T-helper 17 cell (primary cell): ENCODE measurements around the gene SLC41A3. TPM values are rescaled to one million over a fixed set of nuclear protein-coding genes. Genes with fewer than 3 reads are reported as not detected.
"Not testable (repeated sequence)": the region's sequence is repeated elsewhere in the genome, so short reads cannot be mapped to it uniquely, and the experiment has no call there.

Experiments
- ATAC-seq: fragments of 150-1000 bp; cut with Tn5 transposase; 2 replicates; pipeline ENCODE4 v1.10.0; 2021; ENCODE audit warnings: mild to moderate bottlenecking, moderate library complexity
- DNase-seq, 3 donors: peaks; one replicate each; pipeline versions ENCODE4 v3.0.0 to v3.0.0-alpha.2; 2020 to 2021
- H3K9me3 ChIP-seq: one replicate; pipeline ENCODE4 v1.7.0; 2013; ENCODE audit warnings: low read length, mild to moderate bottlenecking; ENCODE audit not compliant: control insufficient read depth, poor library complexity, severe bottlenecking
- H3K27ac Mint-ChIP-seq: one replicate; pipeline ENCODE4 v1.8.0; 2022; ENCODE audit warnings: mild to moderate bottlenecking, moderate library complexity, mixed read lengths
- H3K27me3 Mint-ChIP-seq: one replicate; pipeline ENCODE4 v1.8.0; 2022; ENCODE audit warnings: mixed read lengths
- H3K36me3 Mint-ChIP-seq: one replicate; pipeline ENCODE4 v1.8.0; 2022; ENCODE audit warnings: low read depth, mixed read lengths
- H3K4me1 Mint-ChIP-seq: one replicate; pipeline ENCODE4 v1.8.0; 2022; ENCODE audit warnings: mild to moderate bottlenecking, mixed read lengths
- H3K4me3 Mint-ChIP-seq: one replicate; pipeline ENCODE4 v1.8.0; 2022; ENCODE audit warnings: mild to moderate bottlenecking, moderate library complexity, mixed read lengths
- total RNA-seq, 4 donors: library from RNA in 2 of 4; stranded (reverse) in 2 of 4; gene quantifications; one replicate each; pipeline ENCODE4 v1.2.3 and lab custom pipeline; 2022 to 2026

Gene SLC41A3
- total RNA-seq, 2 donors from 2014 or later: 34.3 to 34.7 TPM

DNA sequence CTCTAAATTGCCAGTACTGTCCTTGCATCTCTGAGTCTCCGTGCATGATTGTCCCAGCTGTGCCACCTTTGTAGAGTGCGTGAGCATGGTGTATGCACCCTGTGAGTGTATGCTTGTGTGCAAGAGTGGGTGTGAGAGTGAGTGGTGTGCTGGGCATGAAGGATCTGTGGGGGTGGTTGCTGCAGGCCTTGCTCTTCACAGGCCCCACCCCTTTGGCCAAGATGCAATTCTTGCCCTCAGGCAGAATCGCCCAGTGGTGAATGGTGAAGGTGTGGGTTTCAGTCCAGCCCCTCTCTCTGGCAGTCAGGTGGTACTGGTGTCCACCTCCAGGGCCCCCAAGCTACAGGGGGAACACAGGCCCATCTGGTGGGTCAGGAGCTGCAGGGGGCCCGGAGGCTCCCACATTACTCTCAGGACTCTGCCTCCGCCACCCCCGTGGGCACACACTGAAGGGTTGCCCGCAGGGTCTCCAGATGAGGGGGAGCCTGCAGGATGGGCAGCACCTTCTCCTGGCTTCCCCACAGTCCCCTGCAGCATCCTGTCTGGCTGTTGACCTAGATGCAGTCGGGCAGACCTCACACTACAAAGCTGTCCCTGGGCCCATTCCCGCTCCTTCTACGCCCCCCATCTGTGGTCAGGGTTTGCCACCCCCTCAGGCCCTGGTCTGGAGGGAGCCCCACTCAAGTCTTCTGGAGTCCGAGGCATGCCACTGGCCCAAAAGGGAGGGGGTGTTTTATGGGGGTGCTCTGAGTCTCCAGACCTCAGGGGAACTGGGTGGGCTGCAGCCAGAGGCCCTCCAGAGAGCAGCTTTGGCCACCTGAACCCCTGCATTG is 123.3 kb downstream of the SLC41A3 start:
- no peak for DNase-seq
- H3K27me3 Mint-ChIP-seq: peaks cover 30% of the 10 kb centered on the region
- no peak for ATAC-seq
- H3K4me1 Mint-ChIP-seq: no peaks in the 10 kb centered on the region
- no peak overlapping the region for H3K4me3 Mint-ChIP-seq
- H3K36me3 Mint-ChIP-seq: no peaks in the 10 kb centered on the region
- H3K27ac Mint-ChIP-seq: no peak overlapping the region
- no peaks in the 10 kb centered on the region for H3K9me3 ChIP-seq

DNA sequence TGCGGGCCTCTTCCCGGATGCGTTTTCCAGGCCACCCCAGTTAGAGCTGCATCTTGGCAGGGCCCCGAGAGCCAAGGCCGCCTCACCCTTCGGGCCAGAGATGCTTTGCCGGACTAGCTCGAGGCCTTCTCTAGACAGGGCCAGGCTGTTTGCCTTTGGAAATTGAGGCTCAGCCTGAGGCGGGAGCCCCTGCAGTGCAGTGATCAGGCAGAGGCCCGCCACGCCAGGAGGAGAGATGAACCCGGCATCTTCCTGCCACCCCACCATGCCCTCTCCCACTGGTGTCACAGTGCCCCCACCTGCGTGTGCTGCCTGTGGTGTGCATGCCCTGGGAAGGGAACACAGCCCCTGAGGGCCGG is 123.9 kb downstream of the SLC41A3 start:
- ATAC-seq (no peak), DNase-seq (no peak)
- H3K9me3 ChIP-seq: no peaks in the 10 kb centered on the region
- H3K4me3 Mint-ChIP-seq: no peak overlapping the region
- peaks cover 36% of the 10 kb centered on the region for H3K27me3 Mint-ChIP-seq
- no peaks in the 10 kb centered on the region for H3K4me1 Mint-ChIP-seq
- no peaks in the 10 kb centered on the region for H3K36me3 Mint-ChIP-seq
- no peak overlapping the region for H3K27ac Mint-ChIP-seq

DNA sequence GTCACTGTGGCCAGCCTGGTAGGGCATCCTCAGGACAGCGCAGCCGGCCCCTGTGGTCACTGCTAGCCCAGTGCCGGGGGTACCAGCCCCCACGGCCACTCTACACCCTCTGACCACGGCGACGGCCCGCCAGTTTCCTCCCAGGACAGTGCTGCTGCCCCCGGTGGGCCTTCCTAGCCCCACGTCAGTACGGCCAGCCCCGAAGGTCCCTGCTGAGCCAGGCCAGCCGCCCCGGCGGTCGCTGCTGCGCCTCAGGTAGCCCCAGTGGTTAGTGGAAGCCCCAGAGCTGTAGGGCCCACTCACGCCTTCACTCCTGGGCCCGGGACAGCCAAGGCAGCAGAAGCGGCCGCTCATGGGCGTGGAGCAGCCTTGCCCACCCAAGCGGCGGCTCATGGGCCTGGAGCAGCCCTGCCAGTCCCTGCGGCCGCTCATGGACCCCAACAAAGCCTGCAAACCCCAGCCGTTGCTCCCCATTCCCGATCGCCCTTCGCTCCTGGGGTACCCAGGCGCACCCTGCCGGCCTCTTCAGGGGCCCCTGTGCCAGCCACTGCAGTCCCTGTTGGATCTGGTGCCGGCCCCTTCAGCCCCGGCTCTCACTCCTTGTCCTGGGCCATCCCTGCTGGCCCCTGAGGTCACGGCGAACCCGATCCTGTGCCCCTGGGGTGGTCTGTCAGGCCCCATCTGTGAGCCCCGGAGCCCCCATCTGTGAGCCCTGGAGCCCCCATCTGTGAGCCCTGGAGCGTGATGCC is 124.4 kb downstream of the SLC41A3 start:
- Mint-ChIP-seq H3K36me3 (no peaks in the 10 kb centered on the region), H3K4me1 (no peaks in the 10 kb centered on the region), H3K27me3 (peaks cover 38% of the 10 kb centered on the region), H3K27ac (no peak overlapping the region), H3K4me3 (no peak overlapping the region)
- H3K9me3 ChIP-seq: no peaks in the 10 kb centered on the region
- no peak for DNase-seq
- no peak for ATAC-seq

DNA sequence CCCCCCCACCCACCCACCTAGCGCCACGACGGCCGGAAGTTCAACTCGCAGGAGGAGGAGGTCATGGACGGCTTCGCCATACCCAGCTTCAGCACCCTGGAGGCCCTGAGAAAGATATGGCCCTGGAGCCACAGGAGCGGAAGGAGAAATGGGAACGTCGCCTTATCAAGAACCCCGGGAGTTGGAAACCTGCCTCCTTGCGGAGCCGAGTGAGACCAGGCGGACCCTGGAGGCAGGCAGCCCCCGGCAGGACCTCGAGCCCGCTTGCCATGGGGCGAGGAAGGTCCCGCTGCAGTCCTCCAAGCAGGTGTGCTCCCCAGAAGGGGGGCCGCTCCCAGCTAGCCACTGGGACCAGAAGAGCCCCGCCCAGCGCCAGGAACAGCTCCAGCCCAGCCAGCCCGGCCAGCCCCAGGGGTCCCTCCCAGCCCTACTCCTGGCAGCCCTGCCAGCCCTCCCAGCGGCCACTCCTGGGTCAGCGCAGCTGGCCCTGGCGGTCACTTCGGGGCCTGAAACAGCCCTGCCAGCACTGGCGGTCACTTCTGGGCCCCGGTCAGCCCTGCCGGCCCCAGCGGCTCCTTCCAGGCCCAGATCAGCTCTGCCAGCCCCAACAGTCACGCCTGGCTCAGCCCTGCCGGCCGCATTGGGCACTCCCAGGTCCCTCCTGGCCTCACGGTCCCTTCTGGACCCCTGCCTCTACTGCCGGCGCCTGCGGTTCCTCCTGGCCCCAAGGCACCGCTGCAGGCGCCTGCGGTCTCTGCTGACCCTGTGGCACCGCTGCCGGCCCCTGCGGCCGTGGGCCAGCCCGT is 125.2 kb downstream of the SLC41A3 start:
- Mint-ChIP-seq H3K4me3 (no peak overlapping the region), H3K4me1 (no peaks in the 10 kb centered on the region), H3K27me3 (peaks cover 41% of the 10 kb centered on the region), H3K27ac (no peak overlapping the region), H3K36me3 (no peaks in the 10 kb centered on the region)
- no peak for DNase-seq
- ATAC-seq: no peak
- H3K9me3 ChIP-seq: no peaks in the 10 kb centered on the region

DNA sequence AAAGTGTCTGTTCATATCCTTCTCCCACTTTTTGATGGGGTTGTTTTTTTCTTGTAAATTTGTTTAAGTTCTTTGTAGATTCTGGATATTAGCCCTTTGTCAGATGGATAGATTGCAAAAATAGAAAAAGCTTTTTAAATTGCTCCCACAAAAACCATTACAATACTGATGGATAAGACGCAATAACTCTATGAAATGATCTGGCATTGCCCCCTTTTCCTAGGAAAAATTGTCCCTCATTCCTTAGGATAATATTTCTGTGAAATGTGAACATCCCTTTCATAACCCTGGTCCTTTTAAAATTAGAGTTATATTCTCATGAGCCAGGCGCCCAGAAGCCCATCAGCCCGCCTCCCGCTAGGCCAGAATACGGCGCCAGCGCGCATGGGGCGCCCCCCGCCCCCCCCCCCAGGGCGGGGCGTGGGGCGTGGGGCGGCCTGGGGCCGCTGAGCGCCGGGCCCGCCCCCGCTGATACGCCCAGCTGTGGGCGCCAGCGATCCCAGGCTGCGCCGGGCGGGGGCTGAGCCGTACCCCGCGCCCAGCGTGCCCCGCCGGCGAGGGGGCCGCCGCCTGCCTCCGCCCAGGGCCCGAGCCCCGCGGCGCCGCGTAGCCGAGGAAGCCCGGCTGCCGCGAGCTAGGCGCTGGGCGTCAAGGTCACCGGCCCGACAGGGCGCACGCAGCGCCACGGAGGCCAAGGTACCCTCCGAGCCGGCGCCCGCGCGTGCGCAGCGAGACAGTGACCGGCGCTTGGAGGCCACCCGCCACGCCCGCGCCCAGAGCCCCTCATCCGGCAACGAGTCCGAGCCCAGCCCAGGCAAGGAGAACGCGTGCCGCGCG is 126.0 kb downstream of the SLC41A3 start:
- no peaks in the 10 kb centered on the region for H3K9me3 ChIP-seq
- H3K27ac Mint-ChIP-seq: no peak overlapping the region
- no peak overlapping the region for H3K4me3 Mint-ChIP-seq
- H3K27me3 Mint-ChIP-seq: peaks cover 44% of the 10 kb centered on the region
- ATAC-seq (peak; percentile 49), DNase-seq (no peak)
- H3K36me3 Mint-ChIP-seq: no peaks in the 10 kb centered on the region
- H3K4me1 Mint-ChIP-seq: no peaks in the 10 kb centered on the region

DNA sequence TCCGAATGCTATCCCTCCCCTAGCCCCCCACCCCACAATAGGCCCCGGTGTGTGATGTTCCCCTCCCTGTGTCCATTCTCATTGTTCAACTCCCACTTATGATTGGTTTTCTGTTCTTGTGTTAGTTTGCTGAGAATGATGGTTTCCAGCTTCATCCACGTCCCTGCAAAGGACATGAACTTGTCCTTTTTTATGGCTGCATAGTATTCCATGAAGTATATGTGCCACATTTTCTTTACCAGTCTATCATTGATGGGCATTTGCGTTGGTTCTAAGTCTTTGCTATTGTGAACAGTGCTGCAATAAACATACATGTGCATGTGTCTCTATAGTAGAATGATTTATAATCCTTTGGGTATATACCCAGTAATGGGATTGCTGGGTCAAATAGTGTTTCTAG is 126.9 kb downstream of the SLC41A3 start:
- not testable (repeated sequence) for ATAC-seq, H3K27ac Mint-ChIP-seq, DNase-seq, H3K4me1 Mint-ChIP-seq, H3K36me3 Mint-ChIP-seq, H3K9me3 ChIP-seq, H3K4me3 Mint-ChIP-seq
- peaks cover 49% of the 10 kb centered on the region for H3K27me3 Mint-ChIP-seq

Other genes starting within 250 kb of the SLC41A3 start
- gene ROPN1B, start 114.9 kb downstream of the SLC41A3 start, total RNA-seq: not detected
- gene ALDH1L1, start 96.5 kb upstream of the SLC41A3 start, total RNA-seq: not detected